NCI-H2029 treated with DMSO at 0.1 percent for 48 hours (cell line): Measurements from ENCODE around the gene MMP10.
"Not testable (repeated sequence)": the region's sequence is repeated elsewhere in the genome, so short reads cannot be mapped to it uniquely, and the experiment has no call there.

Experiments used
- DNase-seq: peaks from one replicate; lab custom pipeline; 2025; lab: John Stamatoyannopoulos, UW

Gene MMP10

DNA sequence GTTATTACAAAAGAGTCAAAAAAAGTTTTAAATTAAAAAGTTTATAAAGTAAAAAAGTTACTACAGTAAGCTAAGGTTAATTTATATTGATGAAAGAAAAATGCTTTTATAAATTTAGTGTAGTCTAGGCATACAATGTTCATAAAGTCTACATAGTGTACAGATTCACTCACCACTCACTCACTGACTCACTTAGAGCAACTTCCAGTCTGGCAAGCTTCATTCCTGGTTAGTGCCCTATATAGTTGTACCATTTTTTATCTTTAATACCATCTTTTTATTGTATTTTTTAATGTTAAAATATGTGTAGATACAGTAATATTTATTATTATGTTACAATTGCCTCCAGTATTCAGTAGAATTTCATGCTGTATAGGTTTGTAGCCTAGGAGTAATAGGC, 2.6 kb upstream of the MMP10 start:
- no peak for DNase-seq

- DNase-seq: no peak
Measured at GRCh38 chr11:102781676-102782075, 1.2 kb upstream of the MMP10 start.

DNA sequence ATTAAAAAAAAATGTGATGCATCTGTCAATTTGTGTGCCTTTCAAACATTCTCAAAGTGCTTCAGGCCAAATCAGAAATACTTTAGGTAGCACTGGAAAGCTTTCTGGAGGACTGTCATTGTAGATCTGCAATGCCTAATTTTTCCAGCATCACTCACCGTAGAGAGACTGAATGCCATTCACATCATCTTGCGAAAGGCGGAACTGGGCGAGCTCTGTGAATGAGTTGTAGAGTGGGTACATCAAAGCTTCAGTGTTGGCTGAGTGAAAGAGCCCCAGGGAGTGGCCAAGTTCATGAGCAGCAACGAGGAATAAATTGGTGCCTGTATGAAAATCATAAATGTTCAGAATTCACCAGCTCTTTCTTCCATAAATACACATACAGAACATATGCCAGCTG, 4.0 kb downstream of the MMP10 start:
- DNase-seq: no peak

- no peak for DNase-seq
Measured at GRCh38 chr11:102773386-102773785, 7.0 kb downstream of the MMP10 start.

DNA sequence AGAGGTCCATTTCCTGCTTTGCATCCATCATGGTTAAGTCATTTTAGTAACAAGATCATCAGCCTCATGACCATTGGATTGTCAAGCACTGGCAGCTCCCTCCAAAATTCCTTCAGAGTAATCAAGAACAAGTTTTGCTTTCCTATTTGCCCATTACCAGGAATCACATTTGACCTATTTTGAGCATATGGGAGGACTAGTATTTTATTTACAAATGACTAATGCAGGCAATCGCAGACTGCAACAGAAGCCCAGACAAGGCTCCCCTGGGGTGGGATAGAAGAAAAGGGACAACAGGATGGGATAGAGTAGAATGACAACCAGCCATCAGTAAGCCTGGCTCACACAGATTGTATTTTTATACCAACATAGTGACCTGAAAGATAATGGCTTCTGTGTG, 9.1 kb downstream of the MMP10 start:
- DNase-seq: no peak

- no peak for DNase-seq
Measured at GRCh38 chr11:102770191-102770590, 10.2 kb downstream of the MMP10 start.

DNA sequence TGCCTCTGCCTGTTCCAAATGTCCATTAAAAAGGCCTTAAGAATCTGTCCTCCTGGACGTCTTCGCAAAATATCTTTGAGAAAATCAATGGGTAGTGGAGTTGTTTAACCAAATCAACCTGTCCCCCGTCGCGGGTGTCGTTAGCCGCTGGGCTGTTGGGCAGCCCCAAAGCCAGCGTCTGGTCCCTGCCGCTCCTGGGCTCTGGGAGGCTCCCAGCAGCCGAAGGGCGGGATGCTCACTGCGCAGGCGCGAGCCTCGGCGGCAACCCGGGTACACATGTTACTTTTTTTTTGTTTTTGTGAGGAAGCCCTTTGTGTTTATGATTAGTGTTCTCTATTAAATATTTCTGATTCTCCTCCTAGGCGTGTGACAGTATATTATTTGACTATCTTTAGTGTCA, 12.6 kb downstream of the MMP10 start:
- DNase-seq: no peak

DNA sequence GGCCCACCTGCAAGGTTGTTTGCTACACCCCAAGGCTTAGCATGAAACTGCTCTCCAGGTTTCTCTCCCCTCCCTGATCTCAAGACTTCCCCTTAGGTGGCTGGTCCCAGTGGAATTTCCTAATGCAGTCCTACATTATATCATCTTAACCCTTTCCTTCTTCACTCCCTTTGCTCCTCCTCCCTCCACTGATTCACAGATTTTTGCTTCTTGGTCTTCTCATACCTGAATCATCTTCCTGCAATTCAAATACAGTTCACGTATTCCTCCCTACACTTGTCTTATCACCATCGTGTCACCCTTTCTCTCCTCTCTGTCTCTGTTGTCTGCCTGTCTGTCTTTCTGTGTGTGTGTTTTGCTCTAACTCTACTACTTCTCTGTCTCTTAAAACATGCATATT, 17.0 kb downstream of the MMP10 start:
- DNase-seq: no peak

GRCh38 chr11:102762361-102762767, 18.1 kb downstream of the MMP10 start:
- no peak for DNase-seq

DNA sequence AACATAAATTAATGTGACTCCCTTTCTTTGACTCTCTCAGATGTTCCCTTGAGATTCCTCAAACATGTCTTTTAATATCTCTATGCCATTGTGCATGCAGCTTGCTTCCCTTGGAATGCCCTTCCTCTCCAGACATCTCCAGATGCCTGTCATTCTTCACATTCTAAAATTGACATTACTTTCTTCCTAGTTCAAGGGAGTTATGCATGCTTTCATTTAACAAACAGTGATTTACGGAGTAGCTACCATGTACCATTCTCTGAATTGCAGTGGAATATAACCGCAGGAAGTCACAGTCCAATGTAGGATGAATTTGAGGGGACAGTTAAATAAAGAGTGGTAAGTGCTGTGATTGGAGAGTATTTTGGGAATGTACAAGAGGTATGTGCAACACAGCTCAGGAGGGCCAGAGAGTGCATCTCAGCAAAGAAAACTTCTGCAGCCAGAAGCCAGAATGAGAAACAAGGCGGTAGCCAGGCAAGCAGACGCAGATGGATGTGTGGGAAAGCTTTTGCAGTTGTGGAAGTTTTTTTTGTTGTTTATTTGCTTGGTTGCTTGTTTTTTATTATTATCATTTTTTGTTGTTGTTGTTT, 18.7 kb downstream of the MMP10 start:
- DNase-seq: no peak

DNA sequence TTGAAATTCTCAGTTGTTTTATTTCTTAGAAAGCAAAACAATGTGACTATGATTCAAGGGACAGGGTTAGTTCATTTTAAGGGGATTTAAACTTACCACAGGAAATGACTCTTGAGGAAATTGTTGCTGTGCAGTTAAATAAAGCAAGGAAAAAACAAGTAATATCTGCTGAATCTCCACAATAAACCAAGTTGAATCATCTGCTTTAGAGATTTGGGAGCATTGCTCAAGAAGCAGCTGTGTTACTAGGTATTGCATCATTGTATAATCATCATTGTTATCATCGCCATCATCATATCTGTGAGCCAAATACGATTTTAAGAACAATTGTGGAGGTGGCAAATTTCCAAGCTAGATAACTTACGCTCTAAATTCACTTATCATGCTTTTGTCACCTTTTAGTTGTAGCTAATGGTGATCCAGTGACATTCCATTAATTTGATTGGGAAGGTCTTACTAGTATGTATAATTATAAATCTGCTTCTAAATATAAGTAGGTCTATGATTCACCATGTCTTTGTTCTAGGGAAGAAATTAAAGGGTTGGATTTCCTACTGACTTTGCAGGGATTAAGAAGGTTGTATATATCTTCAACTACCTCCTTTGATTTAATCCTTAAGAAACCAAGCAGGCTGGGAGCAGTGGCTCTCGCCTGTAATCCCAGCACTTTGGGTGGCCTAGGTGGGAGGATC, 19.9 kb downstream of the MMP10 start:
- DNase-seq: no peak

GRCh38 chr11:102757823-102758549, 22.4 kb downstream of the MMP10 start:
- DNase-seq: no peak

- no peak for DNase-seq
Measured at GRCh38 chr11:102753267-102753666, 27.2 kb downstream of the MMP10 start.

- DNase-seq: no peak
Measured at GRCh38 chr11:102751673-102752072, 28.8 kb downstream of the MMP10 start.

GRCh38 chr11:102749101-102749722, 31.2 kb downstream of the MMP10 start:
- DNase-seq: no peak

DNA sequence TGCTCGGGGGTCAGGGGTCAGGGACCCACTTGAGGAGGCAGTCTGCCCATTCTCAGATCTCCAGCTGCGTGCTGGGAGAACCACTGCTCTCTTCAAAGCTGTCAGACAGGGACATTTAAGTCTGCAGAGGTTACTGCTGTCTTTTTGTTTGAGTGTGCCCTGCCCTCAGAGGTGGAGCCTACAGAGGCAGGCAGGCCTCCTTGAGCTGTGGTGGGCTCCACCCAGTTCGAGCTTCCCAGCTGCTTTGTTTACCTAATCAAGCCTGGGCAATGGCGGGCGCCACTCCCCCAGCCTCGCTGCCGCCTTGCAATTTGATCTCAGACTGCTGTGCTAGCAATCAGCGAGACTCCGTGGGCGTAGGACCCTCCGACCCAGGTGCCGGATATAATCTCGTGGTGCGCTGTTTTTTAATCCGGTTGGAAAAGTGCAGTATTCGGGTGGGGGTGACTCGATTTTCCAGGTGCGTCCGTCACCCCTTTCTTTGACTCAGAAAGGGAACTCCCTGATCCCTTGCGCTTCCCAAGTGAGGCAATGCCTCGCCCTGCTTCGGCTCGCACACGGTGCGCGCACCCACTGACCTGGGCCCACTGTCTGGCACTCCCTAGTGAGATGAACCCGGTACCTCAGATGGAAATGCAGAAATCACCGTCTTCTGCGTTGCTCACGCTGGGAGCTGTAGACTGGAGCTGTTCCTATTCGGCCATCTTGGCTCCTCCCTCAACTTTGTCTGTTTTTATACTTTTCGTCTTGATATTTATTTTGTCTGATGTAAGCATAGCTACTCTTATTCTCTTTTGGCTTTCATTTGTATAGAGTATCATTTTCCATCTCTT, 33.5 kb downstream of the MMP10 start:
- not testable (repeated sequence) for DNase-seq

- DNase-seq: no peak
Measured at GRCh38 chr11:102734650-102735049, 45.8 kb downstream of the MMP10 start.

GRCh38 chr11:102733232-102733875, 47.1 kb downstream of the MMP10 start:
- DNase-seq: peak; percentile 45

- not testable (repeated sequence) for DNase-seq
Measured at GRCh38 chr11:102730944-102731343, 49.5 kb downstream of the MMP10 start.

GRCh38 chr11:102729849-102730815, 50.3 kb downstream of the MMP10 start:
- DNase-seq: no peak
